Astrocyte (in vitro differentiated cells and primary cell): Measurements from ENCODE around the gene LDAF1. TPM values are rescaled to one million over a fixed set of nuclear protein-coding genes. Genes with fewer than 3 reads are reported as not detected.
A peak's percentile ranks its signal among the peaks of the same experiment; 100 is the strongest.

Source experiments
- DNase-seq: peaks from one replicate; pipeline ENCODE4 v3.0.0-alpha.2; 2010; ENCODE audit warnings: low read depth
- FAIRE-seq: peaks from 2 replicates; lab custom pipeline; 2011; peaks lifted over from hg19 to GRCh38; lab: Jason Lieb, UNC
- H2AFZ ChIP-seq: 2 replicates; pipeline ENCODE4 v1.6.0; 2012; ENCODE audit warnings: low read depth, low read length, inconsistent platforms
- H3K27ac ChIP-seq: 2 replicates; pipeline ENCODE4 v1.5.1; 2011; ENCODE audit warnings: low read depth, low read length, inconsistent platforms
- H3K27me3 ChIP-seq: 2 replicates; pipeline ENCODE4 v1.6.0; 2011; ENCODE audit warnings: low read length, inconsistent platforms; ENCODE audit not compliant: insufficient read depth
- H3K36me3 ChIP-seq: 2 replicates; pipeline ENCODE4 v1.5.1; 2011; ENCODE audit warnings: low read length, inconsistent platforms; ENCODE audit not compliant: insufficient read depth
- H3K4me1 ChIP-seq: 2 replicates; pipeline ENCODE4 v1.5.1; 2011; ENCODE audit warnings: low read length, inconsistent platforms; ENCODE audit not compliant: insufficient read depth
- H3K4me2 ChIP-seq: 2 replicates; pipeline ENCODE4 v1.6.0; 2012; ENCODE audit warnings: low read length, inconsistent platforms
- H3K4me3 ChIP-seq: 2 replicates; pipeline ENCODE4 v1.5.1; 2011; ENCODE audit warnings: low read depth, mild to moderate bottlenecking, low read length, inconsistent platforms; ENCODE audit not compliant: insufficient read depth
- H3K79me2 ChIP-seq: 2 replicates; pipeline ENCODE4 v1.6.0; 2012; ENCODE audit warnings: mild to moderate bottlenecking, low read length, inconsistent platforms; ENCODE audit not compliant: insufficient read depth
- H3K9ac ChIP-seq: 2 replicates; pipeline ENCODE4 v1.6.0; 2012; ENCODE audit warnings: mild to moderate bottlenecking, low read length, inconsistent platforms
- H3K9me3 ChIP-seq: 2 replicates; pipeline ENCODE4 v1.5.1; 2012; ENCODE audit warnings: low read depth, mild to moderate bottlenecking, low read length, inconsistent platforms; ENCODE audit not compliant: insufficient read depth
- H4K20me1 ChIP-seq: 2 replicates; pipeline ENCODE4 v1.6.0; 2012; ENCODE audit warnings: low read length, inconsistent platforms; ENCODE audit not compliant: insufficient read depth
- H3K27ac Mint-ChIP-seq: one replicate; pipeline ENCODE4 v1.8.0; 2021; ENCODE audit warnings: mild to moderate bottlenecking, mixed read lengths; ENCODE audit not compliant: unreplicated experiment
- H3K27me3 Mint-ChIP-seq: one replicate; pipeline ENCODE4 v1.8.0; 2021; ENCODE audit warnings: low read depth, mixed read lengths; ENCODE audit not compliant: unreplicated experiment
- H3K36me3 Mint-ChIP-seq: one replicate; pipeline ENCODE4 v1.8.0; 2021; ENCODE audit warnings: low read depth, mixed read lengths; ENCODE audit not compliant: unreplicated experiment
- H3K4me1 Mint-ChIP-seq: one replicate; pipeline ENCODE4 v1.8.0; 2021; ENCODE audit warnings: low read depth, mixed read lengths; ENCODE audit not compliant: unreplicated experiment
- H3K4me3 Mint-ChIP-seq: one replicate; pipeline ENCODE4 v1.8.0; 2021; ENCODE audit warnings: mild to moderate bottlenecking, moderate library complexity, mixed read lengths; ENCODE audit not compliant: unreplicated experiment
- H3K9me3 Mint-ChIP-seq: one replicate; pipeline ENCODE4 v1.8.0; 2021; ENCODE audit warnings: mild to moderate bottlenecking, mixed read lengths; ENCODE audit not compliant: unreplicated experiment
- EZH2 ChIP-seq: IDR thresholded peaks from 2 replicates; pipeline ENCODE4 v1.6.1; 2012; ENCODE audit warnings: mild to moderate bottlenecking, low read length, inconsistent platforms; ENCODE audit not compliant: insufficient read depth
- total RNA-seq: library from RNA; stranded (reverse); gene quantifications from 2 replicates; pipeline ENCODE4 v1.2.1, GENCODE V29; 2021
- TF ChIP-seq, protein P1 (sequence below): IDR thresholded peaks from 2 replicates; pipeline ENCODE4 v1.5.1; 2011; ENCODE audit warnings: low read depth, mild to moderate bottlenecking, inconsistent platforms, low read length, moderate library complexity; ENCODE audit not compliant: insufficient read depth

LDAF1 gene
- total RNA-seq, 1 donor from 2014 or later: 38.6 TPM

DNA sequence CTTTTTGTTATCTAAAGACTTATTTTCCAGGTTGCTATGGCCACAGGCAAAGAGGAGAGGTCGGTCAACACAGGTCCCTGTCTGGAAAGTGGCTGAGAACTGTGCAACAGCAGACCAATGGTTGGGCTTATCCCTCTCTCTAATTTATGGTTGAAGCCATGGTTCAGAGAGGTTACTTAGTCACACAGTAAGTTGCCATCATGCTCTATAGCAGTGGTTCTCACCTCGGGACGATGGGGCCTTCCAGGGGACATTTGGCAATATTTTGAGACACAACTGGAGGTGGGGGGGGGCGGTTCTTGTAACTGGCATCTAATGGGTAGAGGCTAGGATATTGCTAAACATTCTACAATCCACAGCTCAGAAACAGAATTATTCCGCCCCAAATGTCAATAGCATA is 842 bp upstream of the LDAF1 start:
- Histone ChIP-seq H3K4me1 (peaks cover 9% of the 10 kb centered on the region), H3K27me3 (no peaks in the 10 kb centered on the region), H3K9ac (no peak overlapping the region), H3K79me2 (no peaks in the 10 kb centered on the region), H3K4me2 (peak overlapping the region; percentile 91), H3K9me3 (no peaks in the 10 kb centered on the region), H3K36me3 (no peaks in the 10 kb centered on the region), H4K20me1 (no peaks in the 10 kb centered on the region), H3K4me3 (no peak overlapping the region), H3K27ac (no peak overlapping the region), H2AFZ (peak overlapping the region; percentile 87)
- DNase-seq: no peak
- Mint-ChIP-seq H3K9me3 (no peaks in the 10 kb centered on the region), H3K27me3 (no peaks in the 10 kb centered on the region), H3K36me3 (no peaks in the 10 kb centered on the region), H3K27ac (no peak overlapping the region), H3K4me3 (peak overlapping the region; percentile 6), H3K4me1 (peaks cover 3% of the 10 kb centered on the region)
- TF ChIP-seq, protein P1, sequence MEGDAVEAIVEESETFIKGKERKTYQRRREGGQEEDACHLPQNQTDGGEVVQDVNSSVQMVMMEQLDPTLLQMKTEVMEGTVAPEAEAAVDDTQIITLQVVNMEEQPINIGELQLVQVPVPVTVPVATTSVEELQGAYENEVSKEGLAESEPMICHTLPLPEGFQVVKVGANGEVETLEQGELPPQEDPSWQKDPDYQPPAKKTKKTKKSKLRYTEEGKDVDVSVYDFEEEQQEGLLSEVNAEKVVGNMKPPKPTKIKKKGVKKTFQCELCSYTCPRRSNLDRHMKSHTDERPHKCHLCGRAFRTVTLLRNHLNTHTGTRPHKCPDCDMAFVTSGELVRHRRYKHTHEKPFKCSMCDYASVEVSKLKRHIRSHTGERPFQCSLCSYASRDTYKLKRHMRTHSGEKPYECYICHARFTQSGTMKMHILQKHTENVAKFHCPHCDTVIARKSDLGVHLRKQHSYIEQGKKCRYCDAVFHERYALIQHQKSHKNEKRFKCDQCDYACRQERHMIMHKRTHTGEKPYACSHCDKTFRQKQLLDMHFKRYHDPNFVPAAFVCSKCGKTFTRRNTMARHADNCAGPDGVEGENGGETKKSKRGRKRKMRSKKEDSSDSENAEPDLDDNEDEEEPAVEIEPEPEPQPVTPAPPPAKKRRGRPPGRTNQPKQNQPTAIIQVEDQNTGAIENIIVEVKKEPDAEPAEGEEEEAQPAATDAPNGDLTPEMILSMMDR: no peak
- TF ChIP-seq EZH2: no peak
- no peak for FAIRE-seq

DNA sequence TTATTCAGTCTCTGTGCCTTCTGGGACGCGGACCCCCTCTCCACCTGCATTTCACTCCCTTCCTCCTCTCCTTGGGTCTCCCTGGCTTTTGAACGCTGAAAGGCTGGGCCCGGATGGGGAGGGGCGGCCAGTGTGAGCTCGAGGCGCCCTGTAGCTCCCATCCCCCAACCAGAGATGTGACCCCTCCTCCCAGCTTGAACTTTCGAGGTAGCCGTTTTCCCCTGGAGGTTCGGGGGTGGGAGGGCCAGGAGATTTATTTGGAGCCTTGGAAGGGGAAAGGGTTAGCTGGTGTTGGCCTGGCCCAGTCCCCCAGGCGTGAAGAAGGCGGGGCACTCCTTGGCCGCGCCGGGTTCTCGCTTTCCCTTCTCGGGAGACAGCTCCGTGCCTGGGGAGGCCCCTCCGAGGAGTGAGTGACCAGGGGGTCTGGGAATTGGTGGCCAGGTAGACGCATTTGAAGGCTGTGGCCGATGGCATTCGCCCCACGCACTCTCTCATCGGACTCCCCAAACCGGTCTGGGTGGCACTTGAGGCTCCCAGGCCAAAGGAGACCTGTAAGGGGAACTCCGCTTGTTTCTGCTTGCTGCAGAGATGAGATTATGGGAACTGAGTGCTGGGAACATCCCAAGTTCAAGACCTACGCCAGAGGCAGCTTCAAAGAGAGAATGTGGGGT is 942 bp downstream of the LDAF1 start:
- FAIRE-seq: no peak
- H3K4me1 Mint-ChIP-seq: peaks cover 3% of the 10 kb centered on the region
- H3K27ac ChIP-seq: no peak overlapping the region

More for the DNA sequence above, 942 bp downstream of the LDAF1 start:
- no peaks in the 10 kb centered on the region for H3K9me3 Mint-ChIP-seq
- peaks cover 9% of the 10 kb centered on the region for H3K4me1 ChIP-seq
- H4K20me1 ChIP-seq: no peaks in the 10 kb centered on the region
- peak overlapping the region; percentile 70 for H3K9ac ChIP-seq
- H3K4me3 ChIP-seq: peak overlapping the region; percentile 63
- no peaks in the 10 kb centered on the region for H3K36me3 ChIP-seq
- peak overlapping the region; percentile 87 for H2AFZ ChIP-seq
- no peaks in the 10 kb centered on the region for H3K27me3 Mint-ChIP-seq
- peak overlapping the region; percentile 96 for H3K4me3 Mint-ChIP-seq
- no peaks in the 10 kb centered on the region for H3K27me3 ChIP-seq
- peak overlapping the region; percentile 91 for H3K27ac Mint-ChIP-seq
- H3K9me3 ChIP-seq: no peaks in the 10 kb centered on the region
- no peaks in the 10 kb centered on the region for H3K79me2 ChIP-seq
- peak overlapping the region; percentile 91 for H3K4me2 ChIP-seq
- no peak for TF ChIP-seq EZH2
- TF ChIP-seq, protein P1: no peak
- no peak for DNase-seq
- H3K36me3 Mint-ChIP-seq: peaks cover 9% of the 10 kb centered on the region
